ENCODE measurements around the gene SETDB1.

SETDB1 gene

GRCh38 chr1:150960646-150961045 is 34.5 kb downstream of the SETDB1 start:
- Histone ChIP-seq H3K36me3 (peaks cover 100% of the 10 kb centered on the region in 11 experiments), H3K27me3 (no peaks in the 10 kb centered on the region), H3K9me3 (replicated peaks in 1 of 11) (no peaks in the 10 kb centered on the region), H3K27ac (no peak overlapping the region), H3K4me1 (peaks cover 0 to 8% (median 0%) of the 10 kb centered on the region in 10 experiments; a peak in 1 of 20 replicates), H3K4me3 (no peak overlapping the region), H3K4me2 (no peak overlapping the region), H3K9ac (no peak overlapping the region), H4K20me1 (peaks cover 5 to 59% (median 26%) of the 10 kb centered on the region in 11 experiments; a peak in 18 of 22 replicates)
- TF ChIP-seq Cebpa-rat (IDR thresholded peaks at IDR 0.05) = no peak

GRCh38 chr1:150961756-150962155 is 35.6 kb downstream of the SETDB1 start:
- peaks cover 10 to 67% (median 38%) of the 10 kb centered on the region in 11 experiments; a peak in 19 of 22 replicates for H4K20me1 ChIP-seq
- no peak overlapping the region for H3K4me3 ChIP-seq
- no peaks in the 10 kb centered on the region for H3K9me3 ChIP-seq (replicated peaks in 1 of 11)
- H3K27ac ChIP-seq = no peak overlapping the region
- no peak overlapping the region for H3K9ac ChIP-seq
- H3K36me3 ChIP-seq = peaks cover 100% of the 10 kb centered on the region in 11 experiments
- peaks cover 0 to 8% (median 0%) of the 10 kb centered on the region in 10 experiments; a peak in 1 of 20 replicates for H3K4me1 ChIP-seq
- no peaks in the 10 kb centered on the region for H3K27me3 ChIP-seq
- no peak overlapping the region for H3K4me2 ChIP-seq
- no peak for TF ChIP-seq Cebpa-rat (IDR thresholded peaks at IDR 0.05)

GRCh38 chr1:150963321-150964163 is 37.4 kb downstream of the SETDB1 start:
- Histone ChIP-seq H3K27ac (no peak overlapping the region), H3K9me3 (replicated peaks in 1 of 11) (no peaks in the 10 kb centered on the region), H3K27me3 (no peaks in the 10 kb centered on the region), H3K4me2 (no peak overlapping the region), H3K4me1 (peaks cover 0 to 8% (median 0%) of the 10 kb centered on the region in 10 experiments; a peak in 1 of 20 replicates), H4K20me1 (peaks cover 24 to 80% (median 52%) of the 10 kb centered on the region in 11 experiments), H3K9ac (no peak overlapping the region), H3K36me3 (peaks cover 100% of the 10 kb centered on the region in 11 experiments), H3K4me3 (no peak overlapping the region)
- TF ChIP-seq Cebpa-rat (IDR thresholded peaks at IDR 0.05) = no peak

GRCh38 chr1:150964164-150964489 is 38.0 kb downstream of the SETDB1 start:
- peaks cover 30 to 86% (median 58%) of the 10 kb centered on the region in 11 experiments for H4K20me1 ChIP-seq
- H3K27me3 ChIP-seq = no peaks in the 10 kb centered on the region
- no peak for TF ChIP-seq Cebpa-rat (IDR thresholded peaks at IDR 0.05)
- peaks cover 0 to 10% (median 0%) of the 10 kb centered on the region in 10 experiments; a peak in 3 of 20 replicates for H3K4me1 ChIP-seq
- H3K27ac ChIP-seq = no peak overlapping the region
- H3K36me3 ChIP-seq = peaks cover 100% of the 10 kb centered on the region in 11 experiments
- no peak overlapping the region for H3K9ac ChIP-seq
- H3K9me3 ChIP-seq (replicated peaks in 1 of 11) = no peaks in the 10 kb centered on the region
- H3K4me2 ChIP-seq = no peak overlapping the region
- no peak overlapping the region for H3K4me3 ChIP-seq

- no peak for TF ChIP-seq Cebpa-rat (IDR thresholded peaks at IDR 0.05)
- Histone ChIP-seq H3K27ac (no peak overlapping the region), H3K4me3 (no peak overlapping the region), H3K27me3 (no peaks in the 10 kb centered on the region), H3K9me3 (replicated peaks in 1 of 11) (no peaks in the 10 kb centered on the region), H3K4me1 (peaks cover 2 to 25% (median 7%) of the 10 kb centered on the region in 10 experiments; a peak in 16 of 20 replicates), H4K20me1 (peaks cover 45 to 98% (median 72%) of the 10 kb centered on the region in 11 experiments), H3K9ac (no peak overlapping the region), H3K4me2 (no peak overlapping the region), H3K36me3 (peaks cover 85 to 100% (median 98%) of the 10 kb centered on the region in 11 experiments)
Observed at GRCh38 chr1:150965605-150966004, 39.4 kb downstream of the SETDB1 start.

GRCh38 chr1:150966011-150966410 is 39.8 kb downstream of the SETDB1 start:
- Histone ChIP-seq H3K4me3 (no peak overlapping the region), H3K4me1 (peaks cover 6 to 29% (median 11%) of the 10 kb centered on the region in 10 experiments), H3K9me3 (replicated peaks in 1 of 11) (no peaks in the 10 kb centered on the region), H3K27ac (no peak overlapping the region), H3K36me3 (peaks cover 81 to 100% (median 98%) of the 10 kb centered on the region in 11 experiments), H3K4me2 (no peak overlapping the region), H3K27me3 (no peaks in the 10 kb centered on the region), H3K9ac (no peak overlapping the region), H4K20me1 (peaks cover 49 to 98% (median 76%) of the 10 kb centered on the region in 11 experiments)
- no peak for TF ChIP-seq Cebpa-rat (IDR thresholded peaks at IDR 0.05)

- no peak overlapping the region for H3K9ac ChIP-seq
- no peak overlapping the region for H3K4me2 ChIP-seq
- no peaks in the 10 kb centered on the region for H3K27me3 ChIP-seq
- TF ChIP-seq Cebpa-rat (IDR thresholded peaks at IDR 0.05) = no peak
- H3K9me3 ChIP-seq (replicated peaks in 1 of 11) = no peaks in the 10 kb centered on the region
- no peak overlapping the region for H3K4me3 ChIP-seq
- H3K4me1 ChIP-seq = peaks cover 26 to 40% (median 30%) of the 10 kb centered on the region in 10 experiments
- no peak overlapping the region for H3K27ac ChIP-seq
- peaks cover 67 to 97% (median 89%) of the 10 kb centered on the region in 11 experiments for H3K36me3 ChIP-seq
- peaks cover 68 to 100% (median 95%) of the 10 kb centered on the region in 11 experiments for H4K20me1 ChIP-seq
Observed at GRCh38 chr1:150967936-150968335, 41.8 kb downstream of the SETDB1 start.

GRCh38 chr1:150968491-150968890 is 42.3 kb downstream of the SETDB1 start:
- peaks cover 74 to 100% (median 98%) of the 10 kb centered on the region in 11 experiments for H4K20me1 ChIP-seq
- H3K4me3 ChIP-seq = no peak overlapping the region
- no peak overlapping the region for H3K9ac ChIP-seq
- H3K36me3 ChIP-seq = peaks cover 61 to 94% (median 83%) of the 10 kb centered on the region in 11 experiments
- no peaks in the 10 kb centered on the region for H3K9me3 ChIP-seq (replicated peaks in 1 of 11)
- no peak overlapping the region for H3K27ac ChIP-seq
- no peak overlapping the region for H3K4me2 ChIP-seq
- peaks cover 30 to 43% (median 36%) of the 10 kb centered on the region in 10 experiments for H3K4me1 ChIP-seq
- no peak for TF ChIP-seq Cebpa-rat (IDR thresholded peaks at IDR 0.05)
- no peaks in the 10 kb centered on the region for H3K27me3 ChIP-seq

GRCh38 chr1:150969626-150970025 is 43.5 kb downstream of the SETDB1 start:
- Histone ChIP-seq H3K4me2 (peak overlapping the region in 4 of 11 experiments; percentile 98 to 100 (median 98); a peak in 7 of 22 replicates), H3K9ac (peak overlapping the region in 2 of 11 experiments; percentile 18 to 27; a peak in 2 of 22 replicates), H3K4me3 (no peak overlapping the region), H3K27me3 (no peaks in the 10 kb centered on the region), H4K20me1 (peaks cover 76 to 93% (median 87%) of the 10 kb centered on the region in 11 experiments), H3K4me1 (peaks cover 30 to 43% (median 36%) of the 10 kb centered on the region in 10 experiments), H3K9me3 (replicated peaks in 1 of 11) (no peaks in the 10 kb centered on the region), H3K27ac (no peak overlapping the region), H3K36me3 (peaks cover 50 to 83% (median 72%) of the 10 kb centered on the region in 11 experiments)
- no peak for TF ChIP-seq Cebpa-rat (IDR thresholded peaks at IDR 0.05)

Measured in BLaER1 treated with 17β-estradiol and CSF1 and Interleukin-3, amounts not matched to agents 10 nM and 100 nM (cell line).